GM23338 (cell line): ENCODE measurements around the gene XIRP2. TPM values are rescaled to one million over a fixed set of nuclear protein-coding genes. Genes with fewer than 3 reads are reported as not detected.
"Not testable (repeated sequence)": the region's sequence is repeated elsewhere in the genome, so short reads cannot be mapped to it uniquely, and the experiment has no call there.

Experiments
- ATAC-seq: fragments of 200-7000 bp; cut with Tn5 transposase; 3 replicates; pipeline ENCODE4 v1.9.1; 2020
- DNase-seq: peaks from one replicate; pipeline ENCODE4 v3.0.0-alpha.2; 2015; ENCODE audit warnings: low spot score
- H2AFZ ChIP-seq: fragments of 200-600 bp; sonication (generic); 2 replicates; pipeline ENCODE4 v1.8.0; 2016; ENCODE audit warnings: antibody characterized with exemption, mild to moderate bottlenecking, moderate library complexity
- H3F3A ChIP-seq: fragments of 200-600 bp; sonication (generic); replicated peaks from 2 replicates; pipeline ENCODE4 v1.8.0; 2017; ENCODE audit warnings: antibody characterized with exemption, mixed run types, low read depth
- H3K27ac ChIP-seq: fragments of 200-600 bp; sonication (generic); 2 replicates; pipeline ENCODE4 v1.6.1; 2016; ENCODE audit warnings: low read depth
- H3K27me3 ChIP-seq: fragments of 200-600 bp; sonication (generic); 2 replicates; pipeline ENCODE4 v1.8.0; 2016; ENCODE audit warnings: mild to moderate bottlenecking, mixed run types, moderate library complexity; ENCODE audit not compliant: insufficient read depth
- H3K36me3 ChIP-seq: fragments of 200-600 bp; sonication (generic); 2 replicates; pipeline ENCODE4 v1.8.0; 2016; ENCODE audit warnings: mild to moderate bottlenecking; ENCODE audit not compliant: insufficient read depth
- H3K4me1 ChIP-seq: fragments of 200-600 bp; sonication (generic); 2 replicates; pipeline ENCODE4 v1.8.0; 2016; ENCODE audit warnings: mild to moderate bottlenecking, moderate library complexity; ENCODE audit not compliant: insufficient read depth
- H3K4me2 ChIP-seq: fragments of 200-600 bp; sonication (generic); 2 replicates; pipeline ENCODE4 v1.7.1; 2017; ENCODE audit warnings: mixed run types
- H3K4me3 ChIP-seq: fragments of 200-600 bp; sonication (generic); 2 replicates; pipeline ENCODE4 v1.6.1; 2016; ENCODE audit warnings: mixed run types
- H3K79me2 ChIP-seq: fragments of 200-600 bp; sonication (generic); replicated peaks from 2 replicates; pipeline ENCODE4 v1.8.0; 2017; ENCODE audit warnings: mild to moderate bottlenecking; ENCODE audit not compliant: insufficient read depth
- H3K9me2 ChIP-seq: fragments of 200-600 bp; sonication (generic); 2 replicates; pipeline ENCODE4 v1.8.0; 2017; ENCODE audit not compliant: insufficient read depth
- H4K20me1 ChIP-seq: fragments of 200-600 bp; sonication (generic); replicated peaks from 2 replicates; pipeline ENCODE4 v1.8.0; 2017; ENCODE audit warnings: mild to moderate bottlenecking; ENCODE audit not compliant: insufficient read depth
- H3K27ac Mint-ChIP-seq: 2 replicates; pipeline ENCODE4 v1.8.0; 2020; ENCODE audit warnings: inconsistent platforms, mild to moderate bottlenecking, moderate library complexity, mixed read lengths
- H3K27me3 Mint-ChIP-seq: 3 replicates; pipeline ENCODE4 v1.8.0; 2022; ENCODE audit warnings: low read depth, mild to moderate bottlenecking, moderate library complexity, mixed read lengths, inconsistent platforms; ENCODE audit not compliant: insufficient read depth, poor library complexity
- H3K36me3 Mint-ChIP-seq: 3 replicates; pipeline ENCODE4 v1.8.0; 2021; ENCODE audit warnings: low read depth, mild to moderate bottlenecking, inconsistent platforms, moderate library complexity, mixed read lengths
- H3K4me1 Mint-ChIP-seq: 3 replicates; pipeline ENCODE4 v1.8.0; 2020; ENCODE audit warnings: mild to moderate bottlenecking, inconsistent platforms, mixed read lengths
- H3K4me3 Mint-ChIP-seq: 3 replicates; pipeline ENCODE4 v1.8.0; 2021; ENCODE audit warnings: moderate library complexity, mild to moderate bottlenecking, inconsistent platforms, mixed read lengths
- H3K9me3 Mint-ChIP-seq: 3 replicates; pipeline ENCODE4 v1.8.0; 2020; ENCODE audit warnings: moderate library complexity, mild to moderate bottlenecking, inconsistent platforms, mixed read lengths
- CREB1 ChIP-seq: fragments of 250-450 bp; sonication (Bioruptor Pico); IDR thresholded peaks from 2 replicates; pipeline ENCODE4 v1.5.0; 2020; ENCODE audit warnings: low read depth, mild to moderate bottlenecking, moderate library complexity
- CTCF ChIP-seq, 2 experiments: fragments of 200-600 bp in 1 of 2; sonication (generic) in 1 of 2; conservative IDR thresholded peaks; 2 replicates each; pipeline versions ENCODE4 v1.5.1 to v1.6.1; 2016 to 2017; ENCODE audit warnings: antibody characterized with exemption in 2 of 2, low read depth in 2 of 2, mild to moderate bottlenecking in 2 of 2, moderate library complexity in 1 of 2
- ETS1 ChIP-seq: IDR thresholded peaks from 2 replicates; pipeline ENCODE4 v1.6.1; 2016; ENCODE audit warnings: antibody characterized with exemption
- EZH2 ChIP-seq: fragments of 200-600 bp; sonication (generic); IDR thresholded peaks from one replicate; pipeline ENCODE4 v1.8.0; 2017; ENCODE audit warnings: antibody characterized with exemption, mild to moderate bottlenecking, low read depth; ENCODE audit not compliant: unreplicated experiment
- EZH2phosphoT487 ChIP-seq: fragments of 200-600 bp; sonication (generic); IDR thresholded peaks from one replicate; pipeline ENCODE4 v1.8.1; 2018; ENCODE audit warnings: antibody characterized with exemption; ENCODE audit not compliant: unreplicated experiment
- JUNB ChIP-seq: IDR thresholded peaks from one replicate; pipeline ENCODE4 v1.6.1; 2016; ENCODE audit warnings: antibody characterized with exemption; ENCODE audit not compliant: unreplicated experiment
- NANOG ChIP-seq: IDR thresholded peaks from 2 replicates; pipeline ENCODE4 v1.6.1; 2016; ENCODE audit warnings: antibody characterized with exemption, borderline replicate concordance
- POLR2AphosphoS5 ChIP-seq: IDR thresholded peaks from 2 replicates; pipeline ENCODE4 v1.6.1; 2016; ENCODE audit warnings: antibody characterized with exemption, low read depth
- REST ChIP-seq: IDR thresholded peaks from one replicate; pipeline ENCODE4 v1.6.1; 2018; ENCODE audit warnings: antibody characterized with exemption; ENCODE audit not compliant: unreplicated experiment
- STAT1 ChIP-seq: IDR thresholded peaks from one replicate; pipeline ENCODE4 v1.6.1; 2016; ENCODE audit warnings: antibody characterized with exemption; ENCODE audit not compliant: unreplicated experiment
- ZNF114 ChIP-seq: fragments of 250-450 bp; sonication (Bioruptor Pico); IDR thresholded peaks from 2 replicates; pipeline ENCODE4 v1.5.0; 2020; ENCODE audit warnings: mild to moderate bottlenecking, moderate library complexity
- ZNF331 ChIP-seq: fragments of 250-450 bp; sonication (Bioruptor Pico); IDR thresholded peaks from 2 replicates; pipeline ENCODE4 v1.5.0; 2020; ENCODE audit warnings: low read depth, mild to moderate bottlenecking, moderate library complexity
- polyA plus RNA-seq: library from polyadenylated mRNA; unstranded; fragments of >200 nt; fragmentation: Nextera tagmentation; extraction: Ambion mirVana; gene quantifications from 2 replicates; pipeline ENCODE4 v1.2.1, GENCODE V29; 2016
- total RNA-seq: library from RNA; depleted of rRNA; stranded (reverse); fragments of >200 nt; shearing (Covaris generic); gene quantifications from 2 replicates; pipeline ENCODE4 v1.2.3, GENCODE V29; 2014

XIRP2 gene
- total and polyA plus RNA-seq, 2 experiments from 2014 or later: 0.17 to 0.31 TPM

- not testable (repeated sequence) for H3K27me3 Mint-ChIP-seq, DNase-seq, H3K4me1 ChIP-seq, H3K36me3 ChIP-seq, H4K20me1 ChIP-seq, ATAC-seq, H3K27me3 ChIP-seq, H3K4me1 Mint-ChIP-seq, H2AFZ ChIP-seq, H3K4me3 ChIP-seq, H3K27ac ChIP-seq, H3K4me3 Mint-ChIP-seq, H3K79me2 ChIP-seq, H3K9me2 ChIP-seq, H3K4me2 ChIP-seq, H3K9me3 Mint-ChIP-seq, H3K27ac Mint-ChIP-seq, H3F3A ChIP-seq, H3K36me3 Mint-ChIP-seq
These were observed 210.7 kb downstream of the XIRP2 start for GRCh38 chr2:167098931-167099330.

GRCh38 chr2:167100506-167100905, 212.2 kb downstream of the XIRP2 start:
- no peaks in the 10 kb centered on the region for H3K9me2 ChIP-seq
- H3F3A ChIP-seq: no peaks in the 10 kb centered on the region
- H3K27ac ChIP-seq: no peak overlapping the region
- Mint-ChIP-seq H3K9me3 (no peaks in the 10 kb centered on the region; the same call in 2 of the 3 replicates), H3K27ac (no peak overlapping the region), H3K36me3 (no peaks in the 10 kb centered on the region), H3K27me3 (no peaks in the 10 kb centered on the region), H3K4me1 (no peaks in the 10 kb centered on the region), H3K4me3 (no peak overlapping the region)
- no peaks in the 10 kb centered on the region for H4K20me1 ChIP-seq
- no peaks in the 10 kb centered on the region for H3K4me1 ChIP-seq
- H3K27me3 ChIP-seq: no peaks in the 10 kb centered on the region
- DNase-seq: no peak
- no peak for ATAC-seq
- no peaks in the 10 kb centered on the region for H3K79me2 ChIP-seq
- H3K4me2 ChIP-seq: no peak overlapping the region
- H2AFZ ChIP-seq: no peak overlapping the region
- H3K36me3 ChIP-seq: no peaks in the 10 kb centered on the region
- no peak overlapping the region for H3K4me3 ChIP-seq
- TF ChIP-seq REST (no peak), CTCF (conservative IDR thresholded peaks at IDR 0.05; ENCODE audit: low read depth in 2 of 2) (no peak), EZH2phosphoT487 (no peak), CREB1 (CRISPR knock-in tag) (no peak), STAT1 (no peak), POLR2AphosphoS5 (no peak), JUNB (no peak), ZNF114 (no peak), EZH2 (no peak), NANOG (no peak), ETS1 (no peak), ZNF331 (no peak)
